ENCODE data around the gene TENT4A. TPM values are rescaled to one million over a fixed set of nuclear protein-coding genes. Genes with fewer than 3 reads are reported as not detected.

The TENT4A gene
- total RNA-seq, 6 experiments from 2014 or later, result 19.8 to 23.8 (median 21.7) TPM

DNA sequence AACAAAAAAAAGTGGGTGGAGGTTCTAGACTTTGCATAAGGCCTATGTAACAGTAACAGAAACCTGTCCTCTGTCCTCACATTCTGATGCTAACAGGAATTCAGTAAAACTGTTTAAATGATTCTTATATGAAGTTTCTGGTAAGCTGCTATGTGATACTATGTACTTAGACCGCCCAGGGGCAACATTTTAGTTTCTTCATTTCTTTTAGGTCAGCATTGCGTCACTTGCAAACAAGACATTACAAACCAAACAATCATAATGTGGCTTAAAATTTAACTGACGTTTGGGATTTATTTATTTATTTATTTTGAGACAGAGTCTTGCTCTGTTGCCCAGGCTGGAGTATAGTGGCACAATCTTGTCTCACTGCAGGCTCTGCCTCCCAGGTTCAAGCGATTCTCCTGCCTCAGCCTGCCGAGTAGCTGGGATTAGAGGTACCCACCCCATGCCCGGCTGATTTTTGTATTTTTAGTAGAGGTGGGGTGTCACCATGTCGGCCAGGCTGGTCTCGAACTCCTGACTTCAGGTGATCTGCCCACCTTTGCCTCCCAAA lies 44.3 kb downstream of the TENT4A start:
- no peaks in the 10 kb centered on the region; the same call in 1 of the 2 replicates for H3K4me1 Mint-ChIP-seq (ENCODE audit: low read depth)
- TF ChIP-seq, protein P1, sequence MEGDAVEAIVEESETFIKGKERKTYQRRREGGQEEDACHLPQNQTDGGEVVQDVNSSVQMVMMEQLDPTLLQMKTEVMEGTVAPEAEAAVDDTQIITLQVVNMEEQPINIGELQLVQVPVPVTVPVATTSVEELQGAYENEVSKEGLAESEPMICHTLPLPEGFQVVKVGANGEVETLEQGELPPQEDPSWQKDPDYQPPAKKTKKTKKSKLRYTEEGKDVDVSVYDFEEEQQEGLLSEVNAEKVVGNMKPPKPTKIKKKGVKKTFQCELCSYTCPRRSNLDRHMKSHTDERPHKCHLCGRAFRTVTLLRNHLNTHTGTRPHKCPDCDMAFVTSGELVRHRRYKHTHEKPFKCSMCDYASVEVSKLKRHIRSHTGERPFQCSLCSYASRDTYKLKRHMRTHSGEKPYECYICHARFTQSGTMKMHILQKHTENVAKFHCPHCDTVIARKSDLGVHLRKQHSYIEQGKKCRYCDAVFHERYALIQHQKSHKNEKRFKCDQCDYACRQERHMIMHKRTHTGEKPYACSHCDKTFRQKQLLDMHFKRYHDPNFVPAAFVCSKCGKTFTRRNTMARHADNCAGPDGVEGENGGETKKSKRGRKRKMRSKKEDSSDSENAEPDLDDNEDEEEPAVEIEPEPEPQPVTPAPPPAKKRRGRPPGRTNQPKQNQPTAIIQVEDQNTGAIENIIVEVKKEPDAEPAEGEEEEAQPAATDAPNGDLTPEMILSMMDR (IDR thresholded peaks at IDR 0.05), result no peak

DNA sequence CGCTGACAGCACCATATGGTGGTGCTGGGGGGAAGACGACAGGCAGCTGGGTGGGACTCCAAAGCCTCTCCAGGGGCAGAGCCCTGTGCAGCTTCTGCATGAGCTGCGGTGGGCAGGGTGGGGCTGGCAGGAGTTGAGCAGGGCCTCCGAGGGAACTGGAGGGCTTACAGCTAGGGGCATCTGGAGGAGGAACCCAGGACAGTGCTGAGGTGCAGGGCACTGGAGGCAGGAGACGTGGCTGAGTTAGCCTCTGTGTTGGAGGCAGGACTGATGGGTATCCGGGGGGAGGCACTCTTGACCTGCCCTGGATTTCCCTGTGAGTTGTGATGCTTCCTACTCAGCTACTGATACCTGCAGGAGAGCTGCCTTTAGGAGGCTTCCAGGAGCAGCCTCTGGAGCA lies 45.0 kb downstream of the TENT4A start:
- Mint-ChIP-seq H3K4me1 (ENCODE audit: low read depth) (no peaks in the 10 kb centered on the region; the same call in 1 of the 2 replicates), H3K27me3 (ENCODE audit: insufficient read depth) (no peaks in the 10 kb centered on the region), H3K9me3 (no peaks in the 10 kb centered on the region), H3K36me3 (ENCODE audit: low read depth) (peaks cover 53% of the 10 kb centered on the region), H3K4me3 (no peak overlapping the region), H3K27ac (no peak overlapping the region)
- no peak for DNase-seq
- TF ChIP-seq, protein P1 (IDR thresholded peaks at IDR 0.05), result no peak

More for the DNA sequence above, 44.3 kb downstream of the TENT4A start:
- Mint-ChIP-seq H3K27ac (no peak overlapping the region), H3K4me3 (no peak overlapping the region), H3K36me3 (ENCODE audit: low read depth) (peaks cover 58% of the 10 kb centered on the region), H3K27me3 (ENCODE audit: insufficient read depth) (no peaks in the 10 kb centered on the region), H3K9me3 (no peaks in the 10 kb centered on the region)
- no peak for DNase-seq

DNA sequence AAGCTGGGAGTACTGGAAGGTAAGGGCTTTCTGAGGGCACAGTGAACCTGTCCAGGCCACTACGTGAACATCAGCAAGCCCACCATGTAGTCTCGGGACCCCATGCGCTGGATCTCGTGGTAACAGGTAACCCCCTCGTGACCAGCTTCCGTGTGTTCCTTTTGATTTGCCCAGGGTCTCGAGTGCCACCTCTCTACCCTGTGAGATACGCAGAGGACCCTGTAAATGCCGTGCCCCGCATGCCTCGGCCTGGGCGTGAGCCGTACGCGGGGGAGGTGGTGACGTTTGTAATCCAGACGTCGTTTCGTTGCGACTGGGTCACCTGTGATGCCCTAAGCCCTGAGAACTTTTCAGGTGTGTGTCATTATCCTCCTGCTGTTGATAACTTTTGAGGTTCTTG lies 45.5 kb downstream of the TENT4A start:
- no peak for DNase-seq
- no peaks in the 10 kb centered on the region for H3K9me3 Mint-ChIP-seq
- H3K4me3 Mint-ChIP-seq, result no peak overlapping the region
- peaks cover 48% of the 10 kb centered on the region for H3K36me3 Mint-ChIP-seq (ENCODE audit: low read depth)
- TF ChIP-seq, protein P1 (IDR thresholded peaks at IDR 0.05), result no peak
- H3K27me3 Mint-ChIP-seq (ENCODE audit: insufficient read depth), result no peaks in the 10 kb centered on the region
- H3K27ac Mint-ChIP-seq, result no peak overlapping the region
- H3K4me1 Mint-ChIP-seq (ENCODE audit: low read depth), result no peaks in the 10 kb centered on the region; the same call in 1 of the 2 replicates

DNA sequence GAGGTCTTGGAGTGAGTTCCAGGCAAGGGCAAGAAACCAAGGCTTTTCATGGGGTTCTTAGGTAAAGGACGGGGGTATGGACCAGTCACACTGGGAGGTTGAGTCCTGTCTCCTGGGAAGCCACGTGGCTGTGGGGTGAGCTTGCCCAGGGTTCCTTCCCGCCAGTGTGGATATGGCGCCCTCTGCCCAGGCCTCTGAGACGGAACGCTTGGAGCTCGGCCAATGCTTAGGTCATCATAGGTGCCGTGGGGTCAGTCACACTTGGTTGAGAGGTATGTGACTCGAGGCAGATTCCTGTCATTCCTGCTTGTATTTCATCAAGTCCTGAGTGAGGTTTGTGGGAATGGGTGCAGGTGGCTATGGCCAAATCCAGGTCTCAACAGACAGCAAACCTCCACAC lies 46.2 kb downstream of the TENT4A start:
- Mint-ChIP-seq H3K27me3 (ENCODE audit: insufficient read depth) (no peaks in the 10 kb centered on the region), H3K9me3 (no peaks in the 10 kb centered on the region), H3K4me1 (ENCODE audit: low read depth) (no peaks in the 10 kb centered on the region; the same call in 1 of the 2 replicates), H3K27ac (0 out of 2 replicates have a peak overlapping the region, but pooled peaks have one; percentile 11), H3K4me3 (no peak overlapping the region), H3K36me3 (ENCODE audit: low read depth) (peaks cover 42% of the 10 kb centered on the region)
- no peak for DNase-seq
- TF ChIP-seq, protein P1 (IDR thresholded peaks at IDR 0.05), result peak; percentile 17; the same call in 1 of the 2 replicates

- peak overlapping the region; percentile 11; the same call in 1 of the 2 replicates for H3K27ac Mint-ChIP-seq
- no peak for DNase-seq
- H3K9me3 Mint-ChIP-seq, result no peaks in the 10 kb centered on the region
- no peak overlapping the region for H3K4me3 Mint-ChIP-seq
- H3K27me3 Mint-ChIP-seq (ENCODE audit: insufficient read depth), result no peaks in the 10 kb centered on the region
- peaks cover 39% of the 10 kb centered on the region for H3K36me3 Mint-ChIP-seq (ENCODE audit: low read depth)
- no peaks in the 10 kb centered on the region; the same call in 1 of the 2 replicates for H3K4me1 Mint-ChIP-seq (ENCODE audit: low read depth)
- TF ChIP-seq, protein P1 (IDR thresholded peaks at IDR 0.05), result no peak
These were observed 46.8 kb downstream of the TENT4A start for GRCh38 chr5:6759983-6760382.

All from HFFc6 (cell line).